ENCODE data around the gene HCN2.

HCN2 gene

GRCh38 chr19:579842-580155 lies 9.9 kb upstream of the HCN2 start:
- DNase-seq (ENCODE audit: extremely low spot score), result no peak
- no peak for TF ChIP-seq CTCF (IDR thresholded peaks at IDR 0.05; ENCODE audit: control extremely low read depth, extremely low read depth, low read depth, missing control alignments)
- POLR2A ChIA-PET, result no interaction called here
- CTCF ChIA-PET, result no interaction called here

- ChIA-PET CTCF (no interaction called here), POLR2A (no interaction called here)
- TF ChIP-seq CTCF (IDR thresholded peaks at IDR 0.05; ENCODE audit: control extremely low read depth, extremely low read depth, low read depth, missing control alignments), result no peak
- DNase-seq (ENCODE audit: extremely low spot score), result no peak
Measured at GRCh38 chr19:580274-580835, 9.3 kb upstream of the HCN2 start.

- ChIA-PET CTCF (interaction anchor here (1.4 kb wide), 1 partner anchor 71 kb away, joined by 3 read pairs; no protein-coding TSS in a partner anchor), POLR2A (no interaction called here)
- DNase-seq (ENCODE audit: extremely low spot score), result no peak
- TF ChIP-seq CTCF (IDR thresholded peaks at IDR 0.05; ENCODE audit: control extremely low read depth, extremely low read depth, low read depth, missing control alignments), result no peak
Measured at GRCh38 chr19:581399-582111, 8.1 kb upstream of the HCN2 start.

- no peak for DNase-seq (ENCODE audit: extremely low spot score)
- no peak for TF ChIP-seq CTCF (IDR thresholded peaks at IDR 0.05; ENCODE audit: control extremely low read depth, extremely low read depth, low read depth, missing control alignments)
- CTCF ChIA-PET, result interaction anchor here (1.4 to 2.8 kb wide), 2 partner anchors 72 to 152 kb away, joined by 3 to 10 read pairs; no protein-coding TSS in a partner anchor
- POLR2A ChIA-PET, result no interaction called here
Measured at GRCh38 chr19:582497-583197, 7.0 kb upstream of the HCN2 start.

GRCh38 chr19:583198-583967 lies 6.3 kb upstream of the HCN2 start:
- no peak for TF ChIP-seq CTCF (IDR thresholded peaks at IDR 0.05; ENCODE audit: control extremely low read depth, extremely low read depth, low read depth, missing control alignments)
- ChIA-PET CTCF (interaction anchor here (1.1 to 3.2 kb wide), 8 partner anchors 9 to 154 kb away, joined by 3 to 12 read pairs (median 6); no protein-coding TSS in a partner anchor), POLR2A (no interaction called here)
- no peak for DNase-seq (ENCODE audit: extremely low spot score)

GRCh38 chr19:583968-584239 lies 5.8 kb upstream of the HCN2 start:
- ChIA-PET CTCF (interaction anchor here (0.9 to 3.2 kb wide), 11 partner anchors 9 to 169 kb away, joined by 3 to 12 read pairs (median 4); no protein-coding TSS in a partner anchor), POLR2A (no interaction called here)
- no peak for DNase-seq (ENCODE audit: extremely low spot score)
- TF ChIP-seq CTCF (IDR thresholded peaks at IDR 0.05; ENCODE audit: control extremely low read depth, extremely low read depth, low read depth, missing control alignments), result no peak
